ENCODE data around the gene TUBGCP2.

DNA sequence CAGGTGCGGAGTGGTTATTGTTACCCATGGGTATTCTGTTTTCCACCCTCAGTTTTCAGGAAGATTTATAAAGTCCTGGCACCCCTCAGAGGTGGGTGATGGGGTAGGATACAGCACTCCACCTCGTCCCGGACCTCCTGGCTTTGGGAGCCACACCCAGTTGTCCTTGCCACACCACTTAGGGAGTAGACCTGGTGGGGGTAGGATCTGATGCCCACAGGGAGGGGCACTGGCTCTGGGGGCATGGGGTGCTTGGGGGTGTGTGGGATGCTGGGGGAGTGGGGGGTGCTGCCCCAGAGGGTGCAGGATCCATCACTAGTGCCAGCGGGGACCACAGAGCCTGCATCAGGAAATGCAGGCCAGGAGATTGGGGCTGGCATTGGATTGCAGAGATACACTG lies 4.5 kb upstream of the TUBGCP2 start:
- TF ChIP-seq, protein P1, sequence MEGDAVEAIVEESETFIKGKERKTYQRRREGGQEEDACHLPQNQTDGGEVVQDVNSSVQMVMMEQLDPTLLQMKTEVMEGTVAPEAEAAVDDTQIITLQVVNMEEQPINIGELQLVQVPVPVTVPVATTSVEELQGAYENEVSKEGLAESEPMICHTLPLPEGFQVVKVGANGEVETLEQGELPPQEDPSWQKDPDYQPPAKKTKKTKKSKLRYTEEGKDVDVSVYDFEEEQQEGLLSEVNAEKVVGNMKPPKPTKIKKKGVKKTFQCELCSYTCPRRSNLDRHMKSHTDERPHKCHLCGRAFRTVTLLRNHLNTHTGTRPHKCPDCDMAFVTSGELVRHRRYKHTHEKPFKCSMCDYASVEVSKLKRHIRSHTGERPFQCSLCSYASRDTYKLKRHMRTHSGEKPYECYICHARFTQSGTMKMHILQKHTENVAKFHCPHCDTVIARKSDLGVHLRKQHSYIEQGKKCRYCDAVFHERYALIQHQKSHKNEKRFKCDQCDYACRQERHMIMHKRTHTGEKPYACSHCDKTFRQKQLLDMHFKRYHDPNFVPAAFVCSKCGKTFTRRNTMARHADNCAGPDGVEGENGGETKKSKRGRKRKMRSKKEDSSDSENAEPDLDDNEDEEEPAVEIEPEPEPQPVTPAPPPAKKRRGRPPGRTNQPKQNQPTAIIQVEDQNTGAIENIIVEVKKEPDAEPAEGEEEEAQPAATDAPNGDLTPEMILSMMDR (IDR thresholded peaks at IDR 0.05): no peak
- TF ChIP-seq POLR2A (IDR thresholded peaks at IDR 0.05): no peak

Measured in testis (tissue), 2 donors.